OCI-LY1 (cell line): ENCODE results near the gene SCIMP.

Experiments
- H2AFZ ChIP-seq: fragments of 200-600 bp; sonication (generic), shearing (Covaris generic); 2 replicates; pipeline ENCODE4 v1.6.0; 2014; ENCODE audit warnings: antibody characterized with exemption, mild to moderate bottlenecking, low read length
- H3F3A ChIP-seq: fragments of 200-600 bp; sonication (generic), shearing (Covaris generic); 2 replicates; pipeline ENCODE4 v1.6.0; 2014; ENCODE audit warnings: mild to moderate bottlenecking, antibody characterized with exemption, low read length, moderate library complexity; ENCODE audit not compliant: insufficient read depth
- H3K27ac ChIP-seq: fragments of 200-600 bp; sonication (generic); 2 replicates; pipeline ENCODE4 v1.5.1; 2014; ENCODE audit warnings: low read length, mixed run types, mild to moderate bottlenecking, low read depth; ENCODE audit not compliant: poor library complexity, severe bottlenecking
- H3K27me3 ChIP-seq: fragments of 200-600 bp; sonication (generic); 2 replicates; pipeline ENCODE4 v1.6.0; 2014; ENCODE audit warnings: antibody characterized with exemption, mild to moderate bottlenecking, low read length, moderate library complexity; ENCODE audit not compliant: insufficient read depth
- H3K36me3 ChIP-seq: fragments of 200-600 bp; sonication (generic); 2 replicates; pipeline ENCODE4 v1.6.1; 2014; ENCODE audit warnings: mild to moderate bottlenecking, antibody characterized with exemption, low read length, moderate library complexity, mixed read lengths; ENCODE audit not compliant: insufficient read depth
- H3K4me1 ChIP-seq: fragments of 200-600 bp; sonication (generic); 2 replicates; pipeline ENCODE4 v1.5.1; 2014; ENCODE audit warnings: mild to moderate bottlenecking, low read length, moderate library complexity; ENCODE audit not compliant: insufficient read depth, severe bottlenecking
- H3K4me2 ChIP-seq: fragments of 200-600 bp; sonication (generic), shearing (Covaris generic); 2 replicates; pipeline ENCODE4 v1.6.1; 2014; ENCODE audit warnings: low read length
- H3K4me3 ChIP-seq: fragments of 200-600 bp; sonication (generic); 2 replicates; pipeline ENCODE4 v1.5.1; 2014; ENCODE audit warnings: low read length, low read depth, mild to moderate bottlenecking, mixed read lengths; ENCODE audit not compliant: poor library complexity, severe bottlenecking
- H3K79me2 ChIP-seq: fragments of 200-600 bp; shearing (Covaris generic); 2 replicates; pipeline ENCODE4 v1.6.1; 2016; ENCODE audit warnings: mixed run types, low read length, mixed read lengths; ENCODE audit not compliant: insufficient read depth
- H3K9ac ChIP-seq: fragments of 200-600 bp; sonication (generic), shearing (Covaris generic); 2 replicates; pipeline ENCODE4 v1.6.1; 2014; ENCODE audit warnings: mild to moderate bottlenecking, low read length, mixed read lengths
- H3K9me2 ChIP-seq: fragments of 200-600 bp; sonication (generic), shearing (Covaris generic); 2 replicates; pipeline ENCODE4 v1.6.1; 2014; ENCODE audit warnings: low read depth, mild to moderate bottlenecking, low read length, mixed read lengths
- H3K9me3 ChIP-seq: fragments of 200-600 bp; shearing (Covaris generic); 2 replicates; pipeline ENCODE4 v1.6.1; 2014; ENCODE audit warnings: low read length, mixed read lengths
- H4K20me1 ChIP-seq: fragments of 200-600 bp; sonication (generic), shearing (Covaris generic); 2 replicates; pipeline ENCODE4 v1.6.0; 2016; ENCODE audit warnings: mild to moderate bottlenecking, low read length; ENCODE audit not compliant: insufficient read depth
- CTCF ChIP-seq: fragments of 200-600 bp; sonication (generic), shearing (Covaris generic); IDR thresholded peaks from 2 replicates; pipeline ENCODE4 v1.5.1; 2017; ENCODE audit warnings: mild to moderate bottlenecking, antibody characterized with exemption, low read length, moderate library complexity, mixed read lengths
- EZH2 ChIP-seq: fragments of 200-600 bp; sonication (generic), shearing (Covaris generic); IDR thresholded peaks from 2 replicates; pipeline ENCODE4 v1.8.0; 2017; ENCODE audit warnings: borderline replicate concordance, mixed run types, mild to moderate bottlenecking, antibody characterized with exemption, low read length, moderate library complexity, mixed read lengths

The SCIMP gene

GRCh38 chr17:5200360-5200759 lies 34.3 kb downstream of the SCIMP start:
- Histone ChIP-seq H3K9me3 (no peaks in the 10 kb centered on the region), H3K4me2 (no peak overlapping the region), H2AFZ (no peak overlapping the region), H3K27me3 (no peaks in the 10 kb centered on the region), H3K36me3 (no peaks in the 10 kb centered on the region), H3K9ac (no peak overlapping the region), H3K27ac (no peak overlapping the region), H4K20me1 (no peaks in the 10 kb centered on the region), H3K4me3 (no peak overlapping the region), H3K9me2 (no peaks in the 10 kb centered on the region), H3F3A (no peaks in the 10 kb centered on the region), H3K4me1 (peaks cover 18% of the 10 kb centered on the region), H3K79me2 (no peaks in the 10 kb centered on the region)
- TF ChIP-seq EZH2 (no peak), CTCF (no peak)

GRCh38 chr17:5198472-5198871 lies 36.2 kb downstream of the SCIMP start:
- no peaks in the 10 kb centered on the region for H4K20me1 ChIP-seq
- H3K27me3 ChIP-seq = no peaks in the 10 kb centered on the region
- H3F3A ChIP-seq = no peaks in the 10 kb centered on the region
- no peak overlapping the region for H3K4me3 ChIP-seq
- no peaks in the 10 kb centered on the region for H3K79me2 ChIP-seq
- H3K4me1 ChIP-seq = peaks cover 18% of the 10 kb centered on the region
- TF ChIP-seq CTCF = no peak
- no peak for TF ChIP-seq EZH2
- H3K27ac ChIP-seq = peak overlapping the region; percentile 34
- H3K4me2 ChIP-seq = peak overlapping the region; percentile 28
- no peaks in the 10 kb centered on the region for H3K9me2 ChIP-seq
- no peaks in the 10 kb centered on the region for H3K9me3 ChIP-seq
- no peak overlapping the region for H2AFZ ChIP-seq
- no peaks in the 10 kb centered on the region for H3K36me3 ChIP-seq
- H3K9ac ChIP-seq = peak overlapping the region; percentile 15; the same call in 1 of the 2 replicates

- Histone ChIP-seq H3K27ac (no peak overlapping the region), H4K20me1 (no peaks in the 10 kb centered on the region)
- no peak for TF ChIP-seq CTCF
- TF ChIP-seq EZH2 = no peak
Observed at GRCh38 chr17:5194346-5194745, 40.3 kb downstream of the SCIMP start.

More at GRCh38 chr17:5194346-5194745, 40.3 kb downstream of the SCIMP start:
- Histone ChIP-seq H3K36me3 (peaks cover 15% of the 10 kb centered on the region), H2AFZ (no peak overlapping the region), H3K4me1 (peaks cover 30% of the 10 kb centered on the region), H3K4me2 (no peak overlapping the region), H3K4me3 (no peak overlapping the region), H3F3A (no peaks in the 10 kb centered on the region), H3K9me3 (peaks cover 11% of the 10 kb centered on the region; the same call in 1 of the 2 replicates), H3K9ac (no peak overlapping the region), H3K27me3 (no peaks in the 10 kb centered on the region), H3K9me2 (no peaks in the 10 kb centered on the region), H3K79me2 (peaks cover 6% of the 10 kb centered on the region; the same call in 1 of the 2 replicates)
